Activated CD4-positive, alpha-beta T cell treated with anti-CD3 and anti-CD28 coated beads for 48 hours (primary cell): ENCODE results near the gene PRKCD.

Source experiments
- DNase-seq: peaks from one replicate; pipeline ENCODE4 v3.0.0-alpha.2; 2020

Gene PRKCD

GRCh38 chr3:53171827-53172505 lies 11.0 kb downstream of the PRKCD start:
- DNase-seq: no peak

- DNase-seq: no peak
These were observed 12.1 kb downstream of the PRKCD start for GRCh38 chr3:53173107-53173506.

- no peak for DNase-seq
These were observed 13.6 kb downstream of the PRKCD start for GRCh38 chr3:53174346-53175250.

- no peak for DNase-seq
These were observed 14.9 kb downstream of the PRKCD start for GRCh38 chr3:53175613-53176540.

GRCh38 chr3:53178246-53178645 lies 17.2 kb downstream of the PRKCD start:
- DNase-seq: no peak

GRCh38 chr3:53179580-53179979 lies 18.6 kb downstream of the PRKCD start:
- DNase-seq: no peak

GRCh38 chr3:53180305-53181023 lies 19.5 kb downstream of the PRKCD start:
- DNase-seq: no peak

- no peak for DNase-seq
These were observed 20.0 kb downstream of the PRKCD start for GRCh38 chr3:53181024-53181371.

- no peak for DNase-seq
These were observed 20.5 kb downstream of the PRKCD start for GRCh38 chr3:53181528-53181927.

GRCh38 chr3:53182764-53183355 lies 21.9 kb downstream of the PRKCD start:
- no peak for DNase-seq

GRCh38 chr3:53183514-53183913 lies 22.5 kb downstream of the PRKCD start:
- no peak for DNase-seq

- no peak for DNase-seq
These were observed 23.7 kb downstream of the PRKCD start for GRCh38 chr3:53184701-53185100.

GRCh38 chr3:53185761-53186465 lies 24.9 kb downstream of the PRKCD start:
- no peak for DNase-seq

GRCh38 chr3:53186726-53187125 lies 25.7 kb downstream of the PRKCD start:
- no peak for DNase-seq

GRCh38 chr3:53187430-53187829 lies 26.4 kb downstream of the PRKCD start:
- DNase-seq: no peak

GRCh38 chr3:53188136-53188685 lies 27.2 kb downstream of the PRKCD start:
- no peak for DNase-seq

GRCh38 chr3:53188720-53189119 lies 27.7 kb downstream of the PRKCD start:
- no peak for DNase-seq

- DNase-seq: no peak
These were observed 28.3 kb downstream of the PRKCD start for GRCh38 chr3:53189276-53189675.

- DNase-seq: no peak
These were observed 29.6 kb downstream of the PRKCD start for GRCh38 chr3:53190659-53191058.

- DNase-seq: no peak
These were observed 30.9 kb downstream of the PRKCD start for GRCh38 chr3:53191836-53192480.

GRCh38 chr3:53192608-53193007 lies 31.6 kb downstream of the PRKCD start:
- no peak for DNase-seq
